ENCODE measurements around the gene ZNF419. TPM values are rescaled to one million over a fixed set of nuclear protein-coding genes. Genes with fewer than 3 reads are reported as not detected.

The ZNF419 gene
- total and polyA plus RNA-seq, 2 donors (not counting 3 experiments of a cell fraction or from before 2014, with no cell fraction given): 6.3 to 6.4 TPM

DNA sequence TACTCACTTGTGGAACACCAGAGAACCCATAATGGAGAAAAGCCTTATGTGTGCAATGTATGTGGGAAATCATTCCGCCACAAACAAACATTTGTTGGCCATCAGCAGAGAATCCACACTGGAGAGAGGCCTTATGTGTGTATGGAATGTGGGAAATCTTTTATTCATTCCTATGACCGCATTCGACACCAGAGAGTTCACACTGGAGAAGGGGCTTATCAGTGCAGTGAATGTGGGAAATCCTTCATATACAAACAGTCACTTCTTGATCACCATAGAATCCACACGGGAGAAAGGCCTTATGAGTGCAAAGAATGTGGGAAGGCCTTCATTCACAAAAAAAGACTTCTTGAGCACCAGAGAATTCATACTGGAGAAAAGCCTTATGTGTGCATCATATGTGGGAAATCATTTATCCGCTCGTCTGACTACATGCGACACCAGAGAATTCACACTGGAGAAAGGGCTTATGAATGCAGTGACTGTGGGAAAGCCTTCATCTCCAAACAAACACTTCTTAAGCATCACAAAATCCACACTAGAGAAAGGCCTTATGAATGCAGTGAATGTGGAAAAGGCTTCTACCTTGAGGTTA is 50.5 kb downstream of the ZNF419 start:
- Histone ChIP-seq H3K27ac (ENCODE audit: insufficient read depth, low read depth, low read length) (no peak overlapping the region), H3K79me2 (ENCODE audit: control insufficient read depth, insufficient read depth, low read length) (no peaks in the 10 kb centered on the region), H3K9ac (replicated peaks; ENCODE audit: extremely low read depth, insufficient read depth, low read length) (no peak overlapping the region), H3K4me2 (ENCODE audit: insufficient read depth, low read length) (no peak overlapping the region), H2AFZ (ENCODE audit: low read depth, low read length) (no peak overlapping the region), H3K4me3 (replicated peaks in 1 of 3; ENCODE audit: insufficient read depth in 1 of 3, low read depth in 1 of 3, low read length in 3 of 3) (no peak overlapping the region), H3K36me3 (ENCODE audit: control insufficient read depth in 2 of 2, extremely low read depth in 1 of 2, insufficient read depth in 2 of 2, low read length in 2 of 2) (peaks cover 2 to 22% of the 10 kb centered on the region in 2 experiments), H3K4me1 (ENCODE audit: control insufficient read depth, extremely low read depth, insufficient read depth, low read length) (no peaks in the 10 kb centered on the region), H3K9me1 (replicated peaks; ENCODE audit: control insufficient read depth, extremely low read depth, insufficient read depth, low read length) (no peaks in the 10 kb centered on the region), H3K9me3 (replicated peaks; ENCODE audit: control insufficient read depth, insufficient read depth, low read length) (peaks cover 33% of the 10 kb centered on the region), H3K27me3 (ENCODE audit: control insufficient read depth in 2 of 2, insufficient read depth in 2 of 2, low read length in 2 of 2) (no peaks in the 10 kb centered on the region), H4K20me1 (replicated peaks; ENCODE audit: control insufficient read depth, extremely low read depth, insufficient read depth, low read length) (no peaks in the 10 kb centered on the region)
- DNase-seq (ENCODE audit: low read depth, low spot score) (no peak), FAIRE-seq (no peak)
- no TSS peak for BruUV-seq (replicated peaks)
- POLR2A ChIA-PET: no interaction called here
- no peak for TF ChIP-seq GATA2 (IDR thresholded peaks at IDR 0.05; ENCODE audit: insufficient read depth, insufficient read length, low read depth, low read length)
- TF ChIP-seq, protein P1, sequence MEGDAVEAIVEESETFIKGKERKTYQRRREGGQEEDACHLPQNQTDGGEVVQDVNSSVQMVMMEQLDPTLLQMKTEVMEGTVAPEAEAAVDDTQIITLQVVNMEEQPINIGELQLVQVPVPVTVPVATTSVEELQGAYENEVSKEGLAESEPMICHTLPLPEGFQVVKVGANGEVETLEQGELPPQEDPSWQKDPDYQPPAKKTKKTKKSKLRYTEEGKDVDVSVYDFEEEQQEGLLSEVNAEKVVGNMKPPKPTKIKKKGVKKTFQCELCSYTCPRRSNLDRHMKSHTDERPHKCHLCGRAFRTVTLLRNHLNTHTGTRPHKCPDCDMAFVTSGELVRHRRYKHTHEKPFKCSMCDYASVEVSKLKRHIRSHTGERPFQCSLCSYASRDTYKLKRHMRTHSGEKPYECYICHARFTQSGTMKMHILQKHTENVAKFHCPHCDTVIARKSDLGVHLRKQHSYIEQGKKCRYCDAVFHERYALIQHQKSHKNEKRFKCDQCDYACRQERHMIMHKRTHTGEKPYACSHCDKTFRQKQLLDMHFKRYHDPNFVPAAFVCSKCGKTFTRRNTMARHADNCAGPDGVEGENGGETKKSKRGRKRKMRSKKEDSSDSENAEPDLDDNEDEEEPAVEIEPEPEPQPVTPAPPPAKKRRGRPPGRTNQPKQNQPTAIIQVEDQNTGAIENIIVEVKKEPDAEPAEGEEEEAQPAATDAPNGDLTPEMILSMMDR (IDR thresholded peaks at IDR 0.05; ENCODE audit: extremely low read depth in 1 of 2, insufficient read depth in 1 of 2, low read depth in 1 of 2, low read length in 2 of 2): no peak
- no peak for TF ChIP-seq FOS (IDR thresholded peaks at IDR 0.05; ENCODE audit: borderline replicate concordance, insufficient read depth, low read length)
- no peak for TF ChIP-seq POLR2AphosphoS5 (IDR thresholded peaks at IDR 0.05; ENCODE audit: insufficient read depth, low read depth, low read length)
- TF ChIP-seq POLR2A (IDR thresholded peaks at IDR 0.05; ENCODE audit: low read depth, low read length): no peak
- dilution Hi-C loops (cut with MboI; ENCODE audit: extremely low pct_ligation_motif_present, low sequenced_read_pairs) (no loop called here), intact Hi-C loops (cut with micrococcal nuclease) (no loop called here)
- CTCF ChIA-PET: no interaction called here

Small RNA genes lying within 50 kb of the gene (small RNA-seq; reads per million reads assigned to genes)
- gene VN1R107P (ENCODE audit: insufficient read depth, insufficient read length, low read depth, low replicate concordance): not detected

Other genes starting within 250 kb of the ZNF419 start
- gene ZNF805, start 247.1 kb upstream of the ZNF419 start, total RNA-seq: 8.6 and 8.7 TPM in 2 replicates
- 1.6 TPM in 2 replicates for gene ZNF805, start 247.1 kb upstream of the ZNF419 start, polyA plus RNA-seq
- 26.9 and 29.3 TPM in 2 replicates for gene ZNF460, start 207.3 kb upstream of the ZNF419 start, total RNA-seq
- gene ZNF460, start 207.3 kb upstream of the ZNF419 start, polyA plus RNA-seq: 4.1 and 4.5 TPM in 2 replicates
- 4.5 and 5.3 TPM in 2 replicates for gene ZNF543, start 167.3 kb upstream of the ZNF419 start, total RNA-seq
- 1.1 TPM in 2 replicates for gene ZNF543, start 167.3 kb upstream of the ZNF419 start, polyA plus RNA-seq
- gene ZNF304, start 136.5 kb upstream of the ZNF419 start, total RNA-seq: 5.3 and 5.6 TPM in 2 replicates
- 2.4 and 2.5 TPM in 2 replicates for gene ZNF304, start 136.5 kb upstream of the ZNF419 start, polyA plus RNA-seq
- 6.3 and 7.5 TPM in 2 replicates for gene TRAPPC2B, start 124.2 kb upstream of the ZNF419 start, total RNA-seq
- gene TRAPPC2B, start 124.2 kb upstream of the ZNF419 start, polyA plus RNA-seq: 21.1 and 24.3 TPM in 2 replicates
- gene ZNF547, start 124.2 kb upstream of the ZNF419 start, total RNA-seq: 2.7 and 3.2 TPM in 2 replicates
- 1.9 and 3.1 TPM in 2 replicates for gene ZNF547, start 124.2 kb upstream of the ZNF419 start, polyA plus RNA-seq
- 7.8 and 8.8 TPM in 2 replicates for gene ZNF548, start 97.9 kb upstream of the ZNF419 start, total RNA-seq
- 7.5 and 7.7 TPM in 2 replicates for gene ZNF548, start 97.9 kb upstream of the ZNF419 start, polyA plus RNA-seq
- gene ZNF17, start 76.6 kb upstream of the ZNF419 start, total RNA-seq: 4.7 and 6.4 TPM in 2 replicates
- 2.4 and 3.0 TPM in 2 replicates for gene ZNF17, start 76.6 kb upstream of the ZNF419 start, polyA plus RNA-seq
- gene ZNF749, start 52.4 kb upstream of the ZNF419 start, total RNA-seq: 8.9 and 11.5 TPM in 2 replicates
- gene ZNF749, start 52.4 kb upstream of the ZNF419 start, polyA plus RNA-seq: 8.5 and 8.8 TPM in 2 replicates
- gene VN1R1, start 30.6 kb upstream of the ZNF419 start, total RNA-seq: 0.23 and 0.38 TPM in 2 replicates
- 0.08 and 0.14 TPM in 2 replicates for gene VN1R1, start 30.6 kb upstream of the ZNF419 start, polyA plus RNA-seq
- gene ZNF772, start 10.2 kb upstream of the ZNF419 start, total RNA-seq: 6.4 and 7.0 TPM in 2 replicates
- gene ZNF772, start 10.2 kb upstream of the ZNF419 start, polyA plus RNA-seq: 1.5 and 3.1 TPM in 2 replicates
- gene ZNF773, start 12.2 kb downstream of the ZNF419 start, total RNA-seq: 4.3 and 5.5 TPM in 2 replicates
- gene ZNF773, start 12.2 kb downstream of the ZNF419 start, polyA plus RNA-seq: 4.0 and 5.1 TPM in 2 replicates
- gene ZNF549, start 39.6 kb downstream of the ZNF419 start, total RNA-seq: 3.1 and 3.5 TPM in 2 replicates
- gene ZNF549, start 39.6 kb downstream of the ZNF419 start, polyA plus RNA-seq: 1.1 and 1.4 TPM in 2 replicates
- gene ZNF550, start 72.1 kb downstream of the ZNF419 start, total RNA-seq: 4.8 and 8.4 TPM in 2 replicates
- 2.0 and 2.5 TPM in 2 replicates for gene ZNF550, start 72.1 kb downstream of the ZNF419 start, polyA plus RNA-seq
- 3.8 and 4.2 TPM in 2 replicates for gene ZNF416, start 91.2 kb downstream of the ZNF419 start, total RNA-seq
- gene ZNF416, start 91.2 kb downstream of the ZNF419 start, polyA plus RNA-seq: 1.4 and 1.5 TPM in 2 replicates
- 1.3 and 2.4 TPM in 2 replicates for gene ZIK1, start 96.4 kb downstream of the ZNF419 start, total RNA-seq
- 0.79 and 0.99 TPM in 2 replicates for gene ZIK1, start 96.4 kb downstream of the ZNF419 start, polyA plus RNA-seq
- gene ZNF530, start 112.1 kb downstream of the ZNF419 start, total RNA-seq: 4.0 TPM in 2 replicates
- gene ZNF530, start 112.1 kb downstream of the ZNF419 start, polyA plus RNA-seq: 1.5 and 1.7 TPM in 2 replicates
- gene ZNF134, start 126.5 kb downstream of the ZNF419 start, total RNA-seq: 11.1 and 12.3 TPM in 2 replicates
- 3.5 and 6.4 TPM in 2 replicates for gene ZNF134, start 126.5 kb downstream of the ZNF419 start, polyA plus RNA-seq
- gene ZNF211, start 145.4 kb downstream of the ZNF419 start, total RNA-seq: 8.6 and 9.4 TPM in 2 replicates
- 4.7 and 6.3 TPM in 2 replicates for gene ZNF211, start 145.4 kb downstream of the ZNF419 start, polyA plus RNA-seq
- not detected in 2 replicates for gene ZSCAN4, start 181.2 kb downstream of the ZNF419 start, total RNA-seq
- not detected in 2 replicates for gene ZSCAN4, start 181.2 kb downstream of the ZNF419 start, polyA plus RNA-seq
- gene ZNF551, start 194.2 kb downstream of the ZNF419 start, total RNA-seq: 5.6 and 6.1 TPM in 2 replicates
- gene ZNF551, start 194.2 kb downstream of the ZNF419 start, polyA plus RNA-seq: 2.6 and 2.7 TPM in 2 replicates
- 0.81 and 2.0 TPM in 2 replicates for gene ZNF154, start 221.5 kb downstream of the ZNF419 start, total RNA-seq
- gene ZNF154, start 221.5 kb downstream of the ZNF419 start, polyA plus RNA-seq: 1.1 and 1.3 TPM in 2 replicates
- 2.3 and 2.7 TPM in 2 replicates for gene ZNF671, start 239.9 kb downstream of the ZNF419 start, total RNA-seq
- 2.6 and 4.1 TPM in 2 replicates for gene ZNF671, start 239.9 kb downstream of the ZNF419 start, polyA plus RNA-seq